Right renal pelvis (tissue), 4 donors: ENCODE results near the gene GPR137. TPM values are rescaled to one million over a fixed set of nuclear protein-coding genes. Genes with fewer than 3 reads are reported as not detected.
"Not testable (repeated sequence)": the region's sequence is repeated elsewhere in the genome, so short reads cannot be mapped to it uniquely, and the experiment has no call there.

ENCODE experiments used
- DNase-seq, 4 donors: peaks; one replicate each; pipeline ENCODE4 v3.0.0-alpha.2; 2013; ENCODE audit warnings: low read depth in 4 of 4, low spot score in 3 of 4, missing footprints in 1 of 4
- polyA plus RNA-seq, 4 donors: library from polyadenylated mRNA; unstranded; fragments of 120-200 nt; gene quantifications; one replicate each; pipeline ENCODE4 v1.2.1, GENCODE V29; 2013; ENCODE audit not compliant: insufficient read length in 4 of 4

Gene GPR137
- polyA plus RNA-seq, result 10 to 100 TPM; 30.3 to 46.9 (median 35.1) TPM

- peak in 3 of 4 donors; percentile 74 to 87 (median 77) for DNase-seq
Measured at GRCh38 chr11:64284962-64285884, at the start of gene GPR137. Gene GPR137, plus strand, starts transcription at chr11:64285848. Its CDS starts 677 bp downstream, at chr11:64286525.

- no peak for DNase-seq
Measured at GRCh38 chr11:64237484-64237951, 48.1 kb upstream of the GPR137 start.

- DNase-seq, result no peak
Measured at GRCh38 chr11:64238076-64238475, 47.6 kb upstream of the GPR137 start.

DNA sequence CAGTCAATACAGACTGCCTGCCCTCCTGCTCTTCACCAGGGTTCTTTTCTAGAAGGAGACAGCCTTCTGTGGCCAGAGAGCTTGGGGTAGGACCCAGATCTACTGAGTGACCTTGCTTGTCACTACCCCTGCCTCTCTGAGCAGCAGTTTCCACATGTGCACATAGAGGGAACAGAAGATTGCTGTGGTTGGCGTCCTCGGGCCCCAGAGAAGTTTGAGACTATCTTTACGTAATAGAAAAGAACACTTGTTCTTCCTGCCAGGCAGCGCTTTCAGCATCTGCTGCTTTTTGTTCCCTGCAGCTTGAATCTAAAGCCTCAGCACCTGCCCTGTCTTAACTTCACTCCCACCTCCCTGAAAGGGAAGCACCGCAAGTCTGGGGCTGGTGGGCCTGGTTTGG is 46.6 kb upstream of the GPR137 start:
- no peak for DNase-seq

DNA sequence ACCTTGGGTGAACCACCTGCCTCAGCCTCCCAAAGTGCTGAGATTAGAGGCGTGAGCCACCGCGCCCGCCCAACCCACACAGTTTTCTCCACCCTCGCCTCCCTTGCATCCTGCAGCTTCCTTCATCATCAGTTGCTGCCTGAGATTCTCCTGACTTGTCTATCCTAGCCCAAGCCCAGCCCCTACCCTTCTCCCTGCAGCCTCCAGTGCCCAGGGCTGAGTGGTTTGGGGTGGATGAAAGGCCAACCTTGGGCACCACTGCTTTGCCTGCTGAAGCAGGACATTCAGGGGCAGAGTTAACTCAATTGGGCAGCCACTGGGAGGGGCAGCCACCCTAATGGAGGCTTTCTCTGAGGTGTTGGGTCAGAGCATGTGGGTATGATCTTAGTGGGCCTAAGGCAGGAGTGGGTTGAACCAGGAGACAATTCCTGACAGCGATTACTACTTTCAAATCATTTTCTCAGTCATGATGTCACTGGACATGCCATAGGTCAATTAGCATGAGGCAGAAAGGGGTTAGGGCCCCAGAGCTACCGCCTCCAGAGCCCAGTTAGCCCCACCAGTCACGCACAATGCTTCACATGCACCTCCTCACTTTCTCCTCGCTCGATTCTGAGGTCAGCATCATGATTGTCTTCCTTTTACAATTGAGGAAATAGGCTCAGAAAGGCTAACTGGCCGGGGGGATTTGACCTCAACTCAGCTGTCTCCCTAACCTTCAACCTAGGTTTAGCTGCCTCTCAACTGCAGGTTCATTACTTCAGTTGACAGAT is 45.8 kb upstream of the GPR137 start:
- DNase-seq, result no peak

DNA sequence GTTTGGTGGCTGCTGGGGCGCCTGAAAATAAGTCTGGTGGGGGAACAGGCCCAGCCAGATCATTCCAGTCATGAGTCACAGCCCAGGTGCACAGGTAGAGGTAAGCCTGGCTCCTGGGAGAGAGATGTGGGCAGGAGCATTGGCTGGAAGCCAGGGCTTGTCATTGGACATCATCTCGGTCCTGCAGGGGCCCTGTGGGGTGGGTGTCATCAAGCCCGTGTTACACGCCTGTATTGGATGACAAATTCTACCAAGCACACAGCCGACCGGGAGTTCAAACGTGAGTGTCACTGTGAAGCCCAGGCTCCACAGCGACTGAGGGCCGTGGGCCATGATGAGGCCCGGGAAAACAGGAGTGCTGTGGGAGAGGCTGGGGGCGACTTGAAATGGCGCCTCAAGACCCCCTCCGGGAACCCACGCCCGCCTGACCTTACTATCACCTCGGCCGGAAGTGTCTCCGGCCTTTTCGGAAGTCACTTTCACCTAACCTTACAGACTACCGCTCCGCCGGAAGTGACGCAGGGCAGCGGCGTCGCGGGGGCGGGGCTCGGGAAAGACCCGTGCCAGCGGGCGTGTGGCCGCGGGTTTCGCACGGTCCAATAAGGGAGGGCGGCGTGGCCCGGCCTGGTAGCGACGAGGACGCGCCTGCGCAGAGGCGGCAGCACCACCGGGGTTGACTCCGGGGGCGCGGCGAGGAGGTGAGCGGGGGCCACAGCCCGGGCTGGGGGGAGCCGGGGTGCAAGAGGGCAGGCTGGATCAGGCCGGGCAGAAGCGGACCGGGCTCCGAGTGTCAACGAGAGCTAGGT is 45.0 kb upstream of the GPR137 start, which contains the start of gene FKBP2:
Gene FKBP2 (plus strand): TSS at position 661 of the 806 bp plus-strand sequence. CDS start 1,293 bp downstream, outside the sequence.
- DNase-seq, result peak; percentile 91 to 95 (median 92)

- peak; percentile 98 to 100 (median 98) for DNase-seq
Measured at GRCh38 chr11:64241241-64241490, 44.5 kb upstream of the GPR137 start.

DNA sequence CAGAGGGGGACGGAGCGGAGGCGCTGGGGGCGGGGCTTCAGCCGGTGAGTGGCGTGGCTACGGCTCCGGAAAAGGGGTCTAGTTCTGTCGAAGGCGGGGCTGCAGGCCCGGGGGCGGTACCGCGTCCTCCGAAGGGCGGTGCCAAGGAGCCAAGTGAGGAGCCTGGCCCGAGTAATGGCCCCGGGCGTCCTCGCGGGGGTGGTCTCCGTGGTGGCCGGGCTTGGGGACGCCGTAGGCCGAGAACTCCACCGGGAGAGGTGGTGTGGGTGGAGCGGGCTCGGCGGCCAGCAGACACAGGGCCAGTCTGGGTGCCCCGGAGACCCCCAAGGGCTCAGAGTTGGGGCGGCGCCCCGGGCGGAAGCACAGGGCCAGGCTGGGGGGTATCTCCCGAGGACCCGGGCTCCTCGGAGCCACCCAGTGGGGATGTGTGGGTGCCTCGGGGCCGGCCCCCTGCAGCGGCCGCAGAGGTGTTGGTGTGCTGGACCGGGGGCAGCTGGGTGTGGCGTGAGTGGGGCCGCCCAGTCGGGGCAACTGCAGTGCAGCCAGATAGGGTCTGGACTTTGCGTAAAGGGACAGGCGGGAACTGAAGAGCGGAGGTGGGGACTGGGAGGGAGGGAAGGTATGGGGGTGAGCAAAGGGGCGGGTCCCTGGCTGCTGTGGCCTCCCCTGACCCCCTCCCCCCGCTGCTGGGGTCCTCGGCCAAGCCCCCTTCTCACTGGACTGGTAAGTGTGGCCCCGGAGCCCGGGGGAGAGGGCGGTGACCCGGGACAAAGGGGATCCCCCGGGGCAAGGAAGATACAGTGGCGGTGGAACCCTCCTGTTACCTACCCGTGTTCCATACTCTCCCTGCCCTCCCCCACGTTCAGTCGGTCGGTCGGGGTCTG is 43.9 kb upstream of the GPR137 start:
- no peak for DNase-seq

GRCh38 chr11:64243236-64243854 is 42.3 kb upstream of the GPR137 start:
- no peak for DNase-seq

- no peak for DNase-seq
Measured at GRCh38 chr11:64244107-64244506, 41.5 kb upstream of the GPR137 start.

- no peak for DNase-seq
Measured at GRCh38 chr11:64244966-64245365, 40.7 kb upstream of the GPR137 start.

GRCh38 chr11:64245401-64245796 is 40.2 kb upstream of the GPR137 start:
- DNase-seq, result no peak

DNA sequence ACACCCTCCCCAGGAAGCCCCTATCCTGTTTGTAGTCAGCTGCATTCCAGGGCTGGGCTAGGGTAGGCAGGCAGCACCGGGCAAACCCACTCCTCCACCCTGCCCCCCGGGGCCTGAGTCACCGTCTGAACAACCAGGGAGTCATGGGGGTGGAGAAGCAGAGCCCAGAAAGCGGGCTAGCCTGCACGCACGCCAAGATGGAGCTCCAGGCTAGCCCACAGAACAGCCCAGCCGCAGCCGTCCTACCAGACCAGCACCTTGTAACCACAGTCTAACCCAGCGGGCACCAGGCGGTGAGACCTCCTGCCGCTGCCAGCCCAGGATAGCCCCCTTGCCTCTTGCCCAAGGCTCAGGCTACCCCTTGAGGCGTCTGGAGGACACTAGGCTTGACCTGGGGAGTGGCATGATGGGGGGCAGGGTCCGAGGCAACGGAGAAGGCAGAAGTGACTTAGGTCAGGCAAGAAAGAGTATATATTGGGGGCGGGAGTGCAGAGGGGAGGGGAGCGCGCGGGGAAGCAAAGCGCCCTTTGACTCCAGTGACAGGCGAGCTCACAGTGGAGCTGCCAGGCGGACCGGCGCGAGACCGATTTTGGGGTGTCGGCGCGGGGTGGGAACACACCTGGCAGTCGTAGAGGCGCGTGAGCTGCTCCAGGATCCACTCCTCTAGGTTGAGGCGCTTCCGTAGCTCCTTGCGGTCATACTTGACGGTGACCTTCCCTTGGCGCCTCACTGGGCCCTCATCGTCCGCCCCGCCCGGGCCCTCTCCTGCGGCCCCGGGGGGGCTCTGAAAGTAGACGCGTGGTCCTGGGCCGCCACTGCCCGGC is 39.6 kb upstream of the GPR137 start:
- no peak for DNase-seq

DNA sequence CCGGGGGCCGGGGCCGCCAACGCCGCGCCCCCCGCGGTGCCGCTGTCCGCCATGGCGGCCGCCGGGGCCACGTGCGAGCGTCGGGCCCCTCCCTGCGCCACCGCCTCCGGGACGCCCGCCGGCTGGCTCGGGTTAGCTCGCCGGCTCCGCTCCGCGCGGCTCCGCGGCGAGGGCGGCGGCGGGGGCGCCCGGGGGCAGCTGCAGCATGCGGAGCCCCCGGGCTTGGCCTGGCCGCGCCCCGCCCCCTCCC is 39.1 kb upstream of the GPR137 start:
- DNase-seq, result not testable (repeated sequence)

DNA sequence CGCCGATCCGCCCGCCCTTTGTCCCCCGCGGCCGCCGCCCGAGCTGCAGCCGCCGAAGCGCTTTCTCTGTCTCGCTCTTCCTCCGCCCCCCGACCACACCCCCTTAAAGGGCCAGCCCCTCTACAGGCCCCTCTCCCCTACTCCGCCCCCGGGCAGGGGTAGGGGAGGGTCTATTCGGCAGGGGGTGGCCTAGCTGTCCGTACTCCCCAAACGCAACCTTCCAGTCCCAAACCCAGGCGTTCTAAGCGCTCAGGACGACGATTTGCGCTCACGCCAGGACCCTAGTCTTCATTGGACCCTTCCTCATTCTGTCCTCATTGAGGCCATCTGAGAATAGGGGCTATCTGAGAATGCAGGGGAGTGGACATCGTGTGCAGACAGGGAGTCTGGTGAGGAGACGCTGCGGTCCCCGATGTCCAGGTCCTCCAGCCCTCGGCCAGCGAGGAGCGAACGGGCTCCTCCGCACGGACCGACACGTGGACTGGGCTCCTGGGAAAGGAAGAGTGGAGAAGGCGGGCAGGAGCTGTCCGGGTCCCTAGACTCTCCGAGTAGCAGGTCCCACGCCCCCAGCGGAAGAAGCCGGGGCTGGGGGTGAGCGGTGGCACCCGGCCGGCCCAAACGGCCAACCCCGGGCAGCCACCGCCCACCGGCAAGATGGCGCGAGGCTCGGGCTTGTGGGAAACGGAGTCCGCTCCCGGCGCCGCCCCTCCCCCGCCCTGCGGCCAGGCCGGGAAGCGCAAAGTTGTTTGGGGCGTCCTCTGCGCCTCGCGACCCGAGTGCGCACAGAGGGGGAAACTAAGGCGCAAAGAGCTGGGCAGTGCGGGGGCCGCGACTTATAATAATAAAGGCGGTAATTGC is 38.5 kb upstream of the GPR137 start, which contains the start of gene PPP1R14B:
Gene PPP1R14B (minus strand): TSS at position 73 of the 858 bp plus-strand sequence. CDS start 270 bp downstream, outside the sequence.
- DNase-seq, result no peak

- DNase-seq, result no peak
Measured at GRCh38 chr11:64247729-64248531, 37.7 kb upstream of the GPR137 start.

GRCh38 chr11:64248578-64248977 is 37.1 kb upstream of the GPR137 start:
- DNase-seq, result no peak
